Measurements from ENCODE around the gene PARVB.
"Not testable (repeated sequence)": the region's sequence is repeated elsewhere in the genome, so short reads cannot be mapped to it uniquely, and the experiment has no call there.

PARVB gene

GRCh38 chr22:44097263-44098020, 73.3 kb downstream of the PARVB start:
- DNase-seq (ENCODE audit: low read depth, low spot score), result no peak
- no peak overlapping the region for H3K4me3 ChIP-seq (ENCODE audit: low read length)

GRCh38 chr22:44098021-44098739, 74.1 kb downstream of the PARVB start:
- H3K4me3 ChIP-seq (ENCODE audit: low read length), result no peak overlapping the region
- no peak for DNase-seq (ENCODE audit: low read depth, low spot score)

- no peak for DNase-seq (ENCODE audit: low read depth, low spot score)
- H3K4me3 ChIP-seq (ENCODE audit: low read length), result no peak overlapping the region
These were observed 74.9 kb downstream of the PARVB start for GRCh38 chr22:44098966-44099530.

- H3K4me3 ChIP-seq (ENCODE audit: low read length), result no peak overlapping the region
- DNase-seq (ENCODE audit: low read depth, low spot score), result no peak
These were observed 75.6 kb downstream of the PARVB start for GRCh38 chr22:44099696-44100095.

GRCh38 chr22:44100411-44100810, 76.3 kb downstream of the PARVB start:
- no peak for DNase-seq (ENCODE audit: low read depth, low spot score)
- H3K4me3 ChIP-seq (ENCODE audit: low read length), result no peak overlapping the region

GRCh38 chr22:44102121-44102520, 78.0 kb downstream of the PARVB start:
- DNase-seq (ENCODE audit: low read depth, low spot score), result no peak
- no peak overlapping the region for H3K4me3 ChIP-seq (ENCODE audit: low read length)

- no peak overlapping the region for H3K4me3 ChIP-seq (ENCODE audit: low read length)
- no peak for DNase-seq (ENCODE audit: low read depth, low spot score)
These were observed 78.8 kb downstream of the PARVB start for GRCh38 chr22:44102856-44103255.

GRCh38 chr22:44103735-44104480, 79.8 kb downstream of the PARVB start:
- H3K4me3 ChIP-seq (ENCODE audit: low read length), result no peak overlapping the region
- DNase-seq (ENCODE audit: low read depth, low spot score), result no peak

- H3K4me3 ChIP-seq (ENCODE audit: low read length), result no peak overlapping the region
- DNase-seq (ENCODE audit: low read depth, low spot score), result no peak
These were observed 83.2 kb downstream of the PARVB start for GRCh38 chr22:44107340-44107739.

GRCh38 chr22:44108076-44108475, 84.0 kb downstream of the PARVB start:
- H3K4me3 ChIP-seq (ENCODE audit: low read length), result no peak overlapping the region
- DNase-seq (ENCODE audit: low read depth, low spot score), result no peak

- no peak overlapping the region for H3K4me3 ChIP-seq (ENCODE audit: low read length)
- no peak for DNase-seq (ENCODE audit: low read depth, low spot score)
These were observed 84.8 kb downstream of the PARVB start for GRCh38 chr22:44108806-44109385.

- DNase-seq (ENCODE audit: low read depth, low spot score), result no peak
- no peak overlapping the region for H3K4me3 ChIP-seq (ENCODE audit: low read length)
These were observed 85.3 kb downstream of the PARVB start for GRCh38 chr22:44109416-44109815.

- not testable (repeated sequence) for H3K4me3 ChIP-seq (ENCODE audit: low read length); DNase-seq (ENCODE audit: low read depth, low spot score)
These were observed 86.6 kb downstream of the PARVB start for GRCh38 chr22:44110656-44111055.

GRCh38 chr22:44111562-44112155, 87.6 kb downstream of the PARVB start:
- no peak for DNase-seq (ENCODE audit: low read depth, low spot score)
- H3K4me3 ChIP-seq (ENCODE audit: low read length), result no peak overlapping the region

- no peak overlapping the region for H3K4me3 ChIP-seq (ENCODE audit: low read length)
- DNase-seq (ENCODE audit: low read depth, low spot score), result no peak
These were observed 88.1 kb downstream of the PARVB start for GRCh38 chr22:44112191-44112590.

- H3K4me3 ChIP-seq (ENCODE audit: low read length), result no peak overlapping the region
- DNase-seq (ENCODE audit: low read depth, low spot score), result no peak
These were observed 92.2 kb downstream of the PARVB start for GRCh38 chr22:44116331-44116730.

- H3K4me3 ChIP-seq (ENCODE audit: low read length), result no peak overlapping the region
- DNase-seq (ENCODE audit: low read depth, low spot score), result no peak
These were observed 92.9 kb downstream of the PARVB start for GRCh38 chr22:44116755-44117684.

GRCh38 chr22:44117746-44118145, 93.6 kb downstream of the PARVB start:
- DNase-seq (ENCODE audit: low read depth, low spot score), result no peak
- no peak overlapping the region for H3K4me3 ChIP-seq (ENCODE audit: low read length)

Data from Jurkat, Clone E6-1 (cell line).